ENCODE measurements around the gene SQSTM1. TPM values are rescaled to one million over a fixed set of nuclear protein-coding genes. Genes with fewer than 3 reads are reported as not detected.

Gene SQSTM1
- total RNA-seq, 1 experiment from 2014 or later, result 105 TPM

GRCh38 chr5:179795863-179796833 lies 24.6 kb upstream of the SQSTM1 start:
- Histone ChIP-seq H3K27ac (ENCODE audit: low read depth, low read length, poor library complexity, severe bottlenecking) (peak overlapping the region; percentile 67), H3K27me3 (replicated peaks; ENCODE audit: insufficient read depth, low read depth, low read length, poor library complexity) (no peaks in the 10 kb centered on the region), H3K9me3 (ENCODE audit: low read depth, low read length, poor library complexity, severe bottlenecking) (no peaks in the 10 kb centered on the region), H3K4me1 (ENCODE audit: insufficient read depth, low read length, poor library complexity, severe bottlenecking) (no peaks in the 10 kb centered on the region), H3K4me3 (ENCODE audit: low read depth, low read length, poor library complexity, severe bottlenecking) (peak overlapping the region; percentile 54), H3K36me3 (ENCODE audit: insufficient read depth, low read length, poor library complexity, severe bottlenecking) (peaks cover 11% of the 10 kb centered on the region)
- DNase-seq (ENCODE audit: low spot score), result peak; percentile 72
- ChIA-PET POLR2A (ENCODE audit: low non-redundant PET) (no interaction called here), CTCF (interaction anchor here (0.6 kb wide), 2 partner anchors 153 to 256 kb away, joined by 3 to 5 read pairs; no protein-coding TSS in a partner anchor)
- BruUV-seq (replicated peaks), result no TSS peak
- no peak for TF ChIP-seq EZH2 (IDR thresholded peaks at IDR 0.05; ENCODE audit: borderline replicate concordance, low read depth, low read length, poor library complexity, severe bottlenecking)
- TF ChIP-seq, protein P1, sequence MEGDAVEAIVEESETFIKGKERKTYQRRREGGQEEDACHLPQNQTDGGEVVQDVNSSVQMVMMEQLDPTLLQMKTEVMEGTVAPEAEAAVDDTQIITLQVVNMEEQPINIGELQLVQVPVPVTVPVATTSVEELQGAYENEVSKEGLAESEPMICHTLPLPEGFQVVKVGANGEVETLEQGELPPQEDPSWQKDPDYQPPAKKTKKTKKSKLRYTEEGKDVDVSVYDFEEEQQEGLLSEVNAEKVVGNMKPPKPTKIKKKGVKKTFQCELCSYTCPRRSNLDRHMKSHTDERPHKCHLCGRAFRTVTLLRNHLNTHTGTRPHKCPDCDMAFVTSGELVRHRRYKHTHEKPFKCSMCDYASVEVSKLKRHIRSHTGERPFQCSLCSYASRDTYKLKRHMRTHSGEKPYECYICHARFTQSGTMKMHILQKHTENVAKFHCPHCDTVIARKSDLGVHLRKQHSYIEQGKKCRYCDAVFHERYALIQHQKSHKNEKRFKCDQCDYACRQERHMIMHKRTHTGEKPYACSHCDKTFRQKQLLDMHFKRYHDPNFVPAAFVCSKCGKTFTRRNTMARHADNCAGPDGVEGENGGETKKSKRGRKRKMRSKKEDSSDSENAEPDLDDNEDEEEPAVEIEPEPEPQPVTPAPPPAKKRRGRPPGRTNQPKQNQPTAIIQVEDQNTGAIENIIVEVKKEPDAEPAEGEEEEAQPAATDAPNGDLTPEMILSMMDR (conservative IDR thresholded peaks at IDR 0.05; ENCODE audit: low read depth, low read length), result peak; percentile 51
- intact Hi-C loops (cut with micrococcal nuclease; ENCODE audit: unreplicated experiment), result loop anchor here (2.0 kb wide), 1 partner anchor 33 kb away; no protein-coding TSS in a partner anchor

DNA sequence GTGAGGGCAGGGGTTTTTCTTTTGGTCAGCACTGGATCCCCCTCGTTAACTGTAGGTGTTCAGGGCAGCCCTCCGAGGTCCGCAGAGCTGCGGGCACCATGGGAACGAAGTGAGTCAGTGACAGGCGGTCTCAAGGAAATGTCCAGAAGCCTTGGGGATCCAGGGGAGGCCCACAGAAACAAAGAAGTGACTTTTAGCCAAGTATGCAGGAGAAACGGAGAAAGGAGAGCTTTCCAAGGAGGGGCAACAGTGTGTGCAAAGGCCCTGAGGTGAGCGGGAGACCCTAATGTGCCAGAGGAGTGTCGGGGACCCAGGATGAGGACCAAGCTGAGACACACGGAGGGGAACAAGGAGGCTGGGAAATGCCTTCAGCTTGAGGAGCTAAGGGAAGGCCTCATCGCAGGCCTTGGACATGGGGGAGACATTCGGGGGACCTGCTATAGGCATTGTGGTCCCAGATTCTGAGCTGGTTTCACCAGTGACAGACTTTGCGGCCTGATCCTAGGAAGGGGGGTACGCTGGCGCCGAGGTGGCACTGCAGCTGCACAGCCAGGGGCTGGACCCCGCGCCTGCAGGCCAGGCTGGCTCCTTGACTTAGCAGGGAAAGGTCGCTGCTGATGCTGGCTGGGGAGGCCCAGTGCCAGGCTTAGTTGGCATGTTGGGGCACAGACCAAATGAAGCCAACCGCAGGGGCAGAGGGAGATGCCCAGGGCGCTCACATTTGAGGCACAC lies 23.7 kb upstream of the SQSTM1 start:
- H3K27me3 ChIP-seq (replicated peaks; ENCODE audit: insufficient read depth, low read depth, low read length, poor library complexity), result no peaks in the 10 kb centered on the region
- H3K4me1 ChIP-seq (ENCODE audit: insufficient read depth, low read length, poor library complexity, severe bottlenecking), result no peaks in the 10 kb centered on the region
- ChIA-PET CTCF (no interaction called here), POLR2A (ENCODE audit: low non-redundant PET) (no interaction called here)
- H3K9me3 ChIP-seq (ENCODE audit: low read depth, low read length, poor library complexity, severe bottlenecking), result no peaks in the 10 kb centered on the region
- no TSS peak for BruUV-seq (replicated peaks)
- intact Hi-C loops (cut with micrococcal nuclease; ENCODE audit: unreplicated experiment), result loop anchor here (2.0 kb wide), 1 partner anchor 34 kb away; no protein-coding TSS in a partner anchor
- H3K36me3 ChIP-seq (ENCODE audit: insufficient read depth, low read length, poor library complexity, severe bottlenecking), result peaks cover 11% of the 10 kb centered on the region
- TF ChIP-seq EZH2 (IDR thresholded peaks at IDR 0.05; ENCODE audit: borderline replicate concordance, low read depth, low read length, poor library complexity, severe bottlenecking), result no peak
- TF ChIP-seq, protein P1 (conservative IDR thresholded peaks at IDR 0.05; ENCODE audit: low read depth, low read length), result no peak
- no peak overlapping the region for H3K4me3 ChIP-seq (ENCODE audit: low read depth, low read length, poor library complexity, severe bottlenecking)
- H3K27ac ChIP-seq (ENCODE audit: low read depth, low read length, poor library complexity, severe bottlenecking), result no peak overlapping the region
- DNase-seq (ENCODE audit: low spot score), result no peak

GRCh38 chr5:179797741-179798140 lies 23.0 kb upstream of the SQSTM1 start:
- CTCF ChIA-PET, result no interaction called here
- TF ChIP-seq, protein P1 (conservative IDR thresholded peaks at IDR 0.05; ENCODE audit: low read depth, low read length), result no peak
- POLR2A ChIA-PET (ENCODE audit: low non-redundant PET), result no interaction called here
- H3K4me3 ChIP-seq (ENCODE audit: low read depth, low read length, poor library complexity, severe bottlenecking), result no peak overlapping the region
- peaks cover 11% of the 10 kb centered on the region for H3K36me3 ChIP-seq (ENCODE audit: insufficient read depth, low read length, poor library complexity, severe bottlenecking)
- no peak for DNase-seq (ENCODE audit: low spot score)
- no peaks in the 10 kb centered on the region for H3K9me3 ChIP-seq (ENCODE audit: low read depth, low read length, poor library complexity, severe bottlenecking)
- H3K4me1 ChIP-seq (ENCODE audit: insufficient read depth, low read length, poor library complexity, severe bottlenecking), result peaks cover 2% of the 10 kb centered on the region
- intact Hi-C loops (cut with micrococcal nuclease; ENCODE audit: unreplicated experiment), result loop anchor here (2.0 kb wide), 1 partner anchor 35 kb away; no protein-coding TSS in a partner anchor
- H3K27ac ChIP-seq (ENCODE audit: low read depth, low read length, poor library complexity, severe bottlenecking), result no peak overlapping the region
- H3K27me3 ChIP-seq (replicated peaks; ENCODE audit: insufficient read depth, low read depth, low read length, poor library complexity), result no peaks in the 10 kb centered on the region
- BruUV-seq (replicated peaks), result TSS peak; percentile 41

Data from A673 (cell line).